SK-N-SH treated with all-trans-retinoic acid at 6 μM for 48 hours (cell line): ENCODE data around the gene KRT74.

Experiments
- ATAC-seq: fragments of 200-7000 bp; cut with Tn5 transposase; 3 replicates; pipeline ENCODE4 v1.9.1; 2020; ENCODE audit warnings: mild to moderate bottlenecking, moderate library complexity
- BACH2 ChIP-seq: fragments of 250-450 bp; sonication (Bioruptor Pico); IDR thresholded peaks from 2 replicates; pipeline ENCODE4 v1.9.0; 2021; ENCODE audit warnings: mild to moderate bottlenecking, borderline replicate concordance
- CSDC2 ChIP-seq: fragments of 250-450 bp; sonication (Bioruptor Pico); IDR thresholded peaks from 2 replicates; pipeline ENCODE4 v1.5.0; 2020; ENCODE audit warnings: mild to moderate bottlenecking, moderate library complexity
- ESRRG ChIP-seq: fragments of 250-450 bp; sonication (Bioruptor Pico); IDR thresholded peaks from 2 replicates; pipeline ENCODE4 v1.6.1; 2021; ENCODE audit warnings: mild to moderate bottlenecking
- GLIS3 ChIP-seq: fragments of 250-450 bp; sonication (Bioruptor Pico); IDR thresholded peaks from 2 replicates; pipeline ENCODE4 v1.5.0; 2020; ENCODE audit warnings: mild to moderate bottlenecking, moderate library complexity
- ISL1 ChIP-seq: fragments of 250-450 bp; sonication (Bioruptor Pico); IDR thresholded peaks from 2 replicates; pipeline ENCODE4 v2.1.2; 2022; ENCODE audit warnings: mild to moderate bottlenecking, moderate library complexity
- OSR1 ChIP-seq: fragments of 250-450 bp; sonication (Bioruptor Pico); IDR thresholded peaks from 2 replicates; pipeline ENCODE4 v1.8.0; 2022; ENCODE audit warnings: moderate library complexity, mild to moderate bottlenecking, inconsistent platforms
- PPARA ChIP-seq: fragments of 250-450 bp; sonication (Bioruptor Pico); IDR thresholded peaks from 2 replicates; pipeline ENCODE4 v1.5.0; 2020; ENCODE audit warnings: mild to moderate bottlenecking, borderline replicate concordance
- RARB ChIP-seq: fragments of 250-450 bp; sonication (Bioruptor Pico); IDR thresholded peaks from 2 replicates; pipeline ENCODE4 v1.8.0; 2021; ENCODE audit warnings: mild to moderate bottlenecking, moderate library complexity
- SNAI2 ChIP-seq: fragments of 250-450 bp; sonication (Bioruptor Pico); IDR thresholded peaks from 2 replicates; pipeline ENCODE4 v1.5.0; 2020; ENCODE audit warnings: mild to moderate bottlenecking, moderate library complexity
- TCF4 ChIP-seq: fragments of 250-450 bp; sonication (Bioruptor Pico); IDR thresholded peaks from 2 replicates; pipeline ENCODE4 v1.8.0; 2021; ENCODE audit warnings: mild to moderate bottlenecking, moderate library complexity, borderline replicate concordance
- ZC3H10 ChIP-seq: fragments of 250-450 bp; sonication (Bioruptor Pico); IDR thresholded peaks from 2 replicates; pipeline ENCODE4 v1.5.1; 2021; ENCODE audit warnings: mild to moderate bottlenecking, moderate library complexity
- ZFP3 ChIP-seq: fragments of 250-450 bp; sonication (Bioruptor Pico); IDR thresholded peaks from 2 replicates; pipeline ENCODE4 v1.5.0; 2020; ENCODE audit warnings: mild to moderate bottlenecking, moderate library complexity
- ZFP30 ChIP-seq: fragments of 450-650 bp; formaldehyde crosslinking; IDR thresholded peaks from 2 replicates; pipeline ENCODE4 v1.5.0; 2022; ENCODE audit warnings: mild to moderate bottlenecking, moderate library complexity
- ZNF565 ChIP-seq: fragments of 450-650 bp; formaldehyde crosslinking; conservative IDR thresholded peaks from 2 replicates; pipeline ENCODE4 v1.5.0; 2020; ENCODE audit warnings: low read depth, mild to moderate bottlenecking, moderate library complexity
- ZNF70 ChIP-seq: fragments of 450-650 bp; formaldehyde crosslinking; IDR thresholded peaks from 2 replicates; pipeline ENCODE4 v1.5.0; 2020; ENCODE audit warnings: mild to moderate bottlenecking, moderate library complexity
- ZNF8 ChIP-seq: fragments of 450-650 bp; formaldehyde crosslinking; IDR thresholded peaks from 2 replicates; pipeline ENCODE4 v1.5.0; 2020; ENCODE audit warnings: mild to moderate bottlenecking, moderate library complexity
- TF ChIP-seq, protein P1 (sequence below): fragments of 250-450 bp; sonication (Bioruptor Pico); IDR thresholded peaks from 2 replicates; pipeline ENCODE4 v1.5.0; 2020; ENCODE audit warnings: mild to moderate bottlenecking, moderate library complexity
- TF ChIP-seq, protein P2 (sequence below): fragments of 250-450 bp; sonication (Bioruptor Pico); IDR thresholded peaks from 2 replicates; pipeline ENCODE4 v1.8.0; 2020; ENCODE audit warnings: mild to moderate bottlenecking, moderate library complexity, borderline replicate concordance
- TF ChIP-seq, protein P3 (sequence below): fragments of 250-450 bp; sonication (Bioruptor Pico); IDR thresholded peaks from 2 replicates; pipeline ENCODE4 v1.8.0; 2021; ENCODE audit warnings: low read depth, mild to moderate bottlenecking, moderate library complexity, borderline replicate concordance
- TF ChIP-seq, protein P4 (sequence below): fragments of 250-450 bp; sonication (Bioruptor Pico); IDR thresholded peaks from 2 replicates; pipeline ENCODE4 v1.5.1; 2021; ENCODE audit warnings: mild to moderate bottlenecking, moderate library complexity
- TF ChIP-seq, protein P5 (sequence below): fragments of 250-450 bp; sonication (Bioruptor Pico); IDR thresholded peaks from 2 replicates; pipeline ENCODE4 v1.5.1; 2020; ENCODE audit warnings: low read depth, mild to moderate bottlenecking, moderate library complexity

Gene KRT74

DNA sequence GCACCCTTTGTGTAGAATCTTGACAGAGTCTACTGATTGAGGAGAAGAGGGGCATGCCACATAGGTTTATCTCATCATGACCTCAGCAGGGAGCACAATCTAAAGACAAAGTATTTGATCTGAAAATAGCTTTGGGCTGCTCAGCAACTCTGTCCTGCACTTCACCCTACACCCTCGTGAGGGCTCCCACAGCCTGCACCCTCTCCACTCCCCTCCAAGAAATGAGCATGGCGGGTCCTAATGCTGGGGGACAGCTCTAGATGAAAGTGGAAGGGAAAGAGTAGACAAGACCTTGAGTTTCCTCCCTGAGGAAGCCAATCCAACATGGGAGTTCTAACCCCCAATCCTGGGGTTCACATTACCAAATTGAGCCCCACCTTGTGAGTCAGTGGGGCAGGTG is 42.7 kb downstream of the KRT74 start:
- no peak for ATAC-seq
- TF ChIP-seq ZNF565 (no peak), PPARA (CRISPR knock-in tag) (no peak), CSDC2 (no peak), ESRRG (CRISPR knock-in tag) (no peak), OSR1 (CRISPR knock-in tag) (no peak), TCF4 (no peak), BACH2 (CRISPR knock-in tag) (no peak), ISL1 (no peak), RARB (CRISPR knock-in tag) (no peak), ZNF8 (CRISPR knock-in tag) (no peak), ZC3H10 (CRISPR knock-in tag) (no peak)
- TF ChIP-seq, protein P1, sequence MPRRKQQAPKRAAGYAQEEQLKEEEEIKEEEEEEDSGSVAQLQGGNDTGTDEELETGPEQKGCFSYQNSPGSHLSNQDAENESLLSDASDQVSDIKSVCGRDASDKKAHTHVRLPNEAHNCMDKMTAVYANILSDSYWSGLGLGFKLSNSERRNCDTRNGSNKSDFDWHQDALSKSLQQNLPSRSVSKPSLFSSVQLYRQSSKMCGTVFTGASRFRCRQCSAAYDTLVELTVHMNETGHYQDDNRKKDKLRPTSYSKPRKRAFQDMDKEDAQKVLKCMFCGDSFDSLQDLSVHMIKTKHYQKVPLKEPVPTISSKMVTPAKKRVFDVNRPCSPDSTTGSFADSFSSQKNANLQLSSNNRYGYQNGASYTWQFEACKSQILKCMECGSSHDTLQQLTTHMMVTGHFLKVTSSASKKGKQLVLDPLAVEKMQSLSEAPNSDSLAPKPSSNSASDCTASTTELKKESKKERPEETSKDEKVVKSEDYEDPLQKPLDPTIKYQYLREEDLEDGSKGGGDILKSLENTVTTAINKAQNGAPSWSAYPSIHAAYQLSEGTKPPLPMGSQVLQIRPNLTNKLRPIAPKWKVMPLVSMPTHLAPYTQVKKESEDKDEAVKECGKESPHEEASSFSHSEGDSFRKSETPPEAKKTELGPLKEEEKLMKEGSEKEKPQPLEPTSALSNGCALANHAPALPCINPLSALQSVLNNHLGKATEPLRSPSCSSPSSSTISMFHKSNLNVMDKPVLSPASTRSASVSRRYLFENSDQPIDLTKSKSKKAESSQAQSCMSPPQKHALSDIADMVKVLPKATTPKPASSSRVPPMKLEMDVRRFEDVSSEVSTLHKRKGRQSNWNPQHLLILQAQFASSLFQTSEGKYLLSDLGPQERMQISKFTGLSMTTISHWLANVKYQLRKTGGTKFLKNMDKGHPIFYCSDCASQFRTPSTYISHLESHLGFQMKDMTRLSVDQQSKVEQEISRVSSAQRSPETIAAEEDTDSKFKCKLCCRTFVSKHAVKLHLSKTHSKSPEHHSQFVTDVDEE (CRISPR knock-in tag), result no peak
- TF ChIP-seq, protein P2, sequence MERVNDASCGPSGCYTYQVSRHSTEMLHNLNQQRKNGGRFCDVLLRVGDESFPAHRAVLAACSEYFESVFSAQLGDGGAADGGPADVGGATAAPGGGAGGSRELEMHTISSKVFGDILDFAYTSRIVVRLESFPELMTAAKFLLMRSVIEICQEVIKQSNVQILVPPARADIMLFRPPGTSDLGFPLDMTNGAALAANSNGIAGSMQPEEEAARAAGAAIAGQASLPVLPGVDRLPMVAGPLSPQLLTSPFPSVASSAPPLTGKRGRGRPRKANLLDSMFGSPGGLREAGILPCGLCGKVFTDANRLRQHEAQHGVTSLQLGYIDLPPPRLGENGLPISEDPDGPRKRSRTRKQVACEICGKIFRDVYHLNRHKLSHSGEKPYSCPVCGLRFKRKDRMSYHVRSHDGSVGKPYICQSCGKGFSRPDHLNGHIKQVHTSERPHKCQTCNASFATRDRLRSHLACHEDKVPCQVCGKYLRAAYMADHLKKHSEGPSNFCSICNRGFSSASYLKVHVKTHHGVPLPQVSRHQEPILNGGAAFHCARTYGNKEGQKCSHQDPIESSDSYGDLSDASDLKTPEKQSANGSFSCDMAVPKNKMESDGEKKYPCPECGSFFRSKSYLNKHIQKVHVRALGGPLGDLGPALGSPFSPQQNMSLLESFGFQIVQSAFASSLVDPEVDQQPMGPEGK (CRISPR knock-in tag), result no peak
- TF ChIP-seq, protein P3, sequence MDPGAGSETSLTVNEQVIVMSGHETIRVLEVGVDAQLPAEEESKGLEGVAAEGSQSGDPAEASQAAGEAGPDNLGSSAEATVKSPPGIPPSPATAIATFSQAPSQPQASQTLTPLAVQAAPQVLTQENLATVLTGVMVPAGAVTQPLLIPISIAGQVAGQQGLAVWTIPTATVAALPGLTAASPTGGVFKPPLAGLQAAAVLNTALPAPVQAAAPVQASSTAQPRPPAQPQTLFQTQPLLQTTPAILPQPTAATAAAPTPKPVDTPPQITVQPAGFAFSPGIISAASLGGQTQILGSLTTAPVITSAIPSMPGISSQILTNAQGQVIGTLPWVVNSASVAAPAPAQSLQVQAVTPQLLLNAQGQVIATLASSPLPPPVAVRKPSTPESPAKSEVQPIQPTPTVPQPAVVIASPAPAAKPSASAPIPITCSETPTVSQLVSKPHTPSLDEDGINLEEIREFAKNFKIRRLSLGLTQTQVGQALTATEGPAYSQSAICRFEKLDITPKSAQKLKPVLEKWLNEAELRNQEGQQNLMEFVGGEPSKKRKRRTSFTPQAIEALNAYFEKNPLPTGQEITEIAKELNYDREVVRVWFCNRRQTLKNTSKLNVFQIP (CRISPR knock-in tag), result no peak
- TF ChIP-seq, protein P4, sequence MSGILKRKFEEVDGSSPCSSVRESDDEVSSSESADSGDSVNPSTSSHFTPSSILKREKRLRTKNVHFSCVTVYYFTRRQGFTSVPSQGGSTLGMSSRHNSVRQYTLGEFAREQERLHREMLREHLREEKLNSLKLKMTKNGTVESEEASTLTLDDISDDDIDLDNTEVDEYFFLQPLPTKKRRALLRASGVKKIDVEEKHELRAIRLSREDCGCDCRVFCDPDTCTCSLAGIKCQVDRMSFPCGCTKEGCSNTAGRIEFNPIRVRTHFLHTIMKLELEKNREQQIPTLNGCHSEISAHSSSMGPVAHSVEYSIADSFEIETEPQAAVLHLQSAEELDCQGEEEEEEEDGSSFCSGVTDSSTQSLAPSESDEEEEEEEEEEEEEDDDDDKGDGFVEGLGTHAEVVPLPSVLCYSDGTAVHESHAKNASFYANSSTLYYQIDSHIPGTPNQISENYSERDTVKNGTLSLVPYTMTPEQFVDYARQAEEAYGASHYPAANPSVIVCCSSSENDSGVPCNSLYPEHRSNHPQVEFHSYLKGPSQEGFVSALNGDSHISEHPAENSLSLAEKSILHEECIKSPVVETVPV (CRISPR knock-in tag), result no peak
- TF ChIP-seq, all 23 proteins: peak for 0

DNA sequence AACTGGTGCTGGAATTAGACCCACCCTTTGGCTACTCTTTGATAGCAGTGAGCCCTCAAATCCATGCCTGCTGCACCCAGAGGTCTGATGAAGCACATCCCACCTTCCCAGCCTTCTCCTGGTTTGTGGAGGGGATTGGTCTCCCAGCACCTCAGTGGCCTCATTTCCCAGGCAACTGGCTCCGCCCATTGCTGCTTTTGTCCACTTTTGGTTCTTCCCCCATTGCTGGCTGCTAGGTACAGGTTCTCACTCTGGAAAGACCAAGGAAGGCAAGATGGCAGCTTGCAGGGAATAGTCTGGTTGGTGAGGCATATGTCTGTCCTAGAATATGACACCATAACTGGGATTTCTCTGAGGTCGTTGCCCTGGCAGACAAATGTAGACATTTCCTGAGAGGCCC is 43.3 kb downstream of the KRT74 start:
- no peak for ATAC-seq
- no peak for TF ChIP-seq TCF4
- no peak for TF ChIP-seq ZNF70 (CRISPR knock-in tag)
- no peak for TF ChIP-seq ZC3H10 (CRISPR knock-in tag)
- TF ChIP-seq, protein P5, sequence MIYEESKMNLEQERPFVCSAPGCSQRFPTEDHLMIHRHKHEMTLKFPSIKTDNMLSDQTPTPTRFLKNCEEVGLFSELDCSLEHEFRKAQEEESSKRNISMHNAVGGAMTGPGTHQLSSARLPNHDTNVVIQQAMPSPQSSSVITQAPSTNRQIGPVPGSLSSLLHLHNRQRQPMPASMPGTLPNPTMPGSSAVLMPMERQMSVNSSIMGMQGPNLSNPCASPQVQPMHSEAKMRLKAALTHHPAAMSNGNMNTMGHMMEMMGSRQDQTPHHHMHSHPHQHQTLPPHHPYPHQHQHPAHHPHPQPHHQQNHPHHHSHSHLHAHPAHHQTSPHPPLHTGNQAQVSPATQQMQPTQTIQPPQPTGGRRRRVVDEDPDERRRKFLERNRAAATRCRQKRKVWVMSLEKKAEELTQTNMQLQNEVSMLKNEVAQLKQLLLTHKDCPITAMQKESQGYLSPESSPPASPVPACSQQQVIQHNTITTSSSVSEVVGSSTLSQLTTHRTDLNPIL (CRISPR knock-in tag), result no peak
- no peak for TF ChIP-seq SNAI2
- no peak for TF ChIP-seq ESRRG (CRISPR knock-in tag)
- no peak for TF ChIP-seq ISL1
- no peak for TF ChIP-seq CSDC2
- no peak for TF ChIP-seq ZFP3 (CRISPR knock-in tag)
- TF ChIP-seq GLIS3 (CRISPR knock-in tag), result no peak
- TF ChIP-seq RARB (CRISPR knock-in tag), result no peak
- TF ChIP-seq ZFP30 (CRISPR knock-in tag), result no peak
- TF ChIP-seq ZNF8 (CRISPR knock-in tag), result no peak
- TF ChIP-seq PPARA (CRISPR knock-in tag), result no peak
- TF ChIP-seq, protein P2 (CRISPR knock-in tag), result no peak
